Pancreas (tissue), 10 donors: ENCODE measurements around the gene FARP1. TPM values are rescaled to one million over a fixed set of nuclear protein-coding genes. Genes with fewer than 3 reads are reported as not detected.

Experiments
- ATAC-seq, 4 donors: fragments of 200-7000 bp; cut with Tn5 transposase; one replicate each; pipeline versions ENCODE4 v1.8.0 to v1.9.1; 2020; ENCODE audit warnings: mild to moderate bottlenecking in 4 of 4, moderate library complexity in 4 of 4
- DNase-seq, 6 donors: peaks; one replicate each; pipeline ENCODE4 v3.0.0-alpha.2; 2020
- FAIRE-seq: peaks from 2 replicates; lab custom pipeline; 2012; peaks lifted over from hg19 to GRCh38; lab: Jason Lieb, UNC
- H3K27ac ChIP-seq, 4 donors: fragments of 200-600 bp; sonication (generic); 1 replicate in 3 of 4; 2 replicates in 1 of 4; pipeline versions ENCODE4 v1.5.0 to v1.8.0; 2020
- H3K27me3 ChIP-seq, 4 donors: fragments of 200-600 bp; one replicate each; pipeline ENCODE4 v1.8.0; 2021
- H3K36me3 ChIP-seq, 3 donors: fragments of 200-600 bp; sonication (generic) in 1 of 3; one replicate each; pipeline versions ENCODE4 v1.5.0 to v1.8.0; 2020 to 2021
- H3K4me1 ChIP-seq, 3 donors: fragments of 200-600 bp; one replicate each; pipeline ENCODE4 v1.8.0; 2021
- H3K4me3 ChIP-seq, 4 donors: fragments of 200-600 bp; sonication (generic) in 2 of 4; one replicate each; pipeline versions ENCODE4 v1.5.0 to v1.8.0; 2020 to 2021
- H3K9me3 ChIP-seq, 4 donors: fragments of 200-600 bp; one replicate each; pipeline ENCODE4 v1.8.0; 2021
- WGBS, 2 donors: extraction: QIAGEN DNeasy Blood & Tissue Kit; methylation state at CpG; one replicate each; pipeline ENCODE4 v1.1.7; 2013; 5-methylcytosine and 5-hydroxymethylcytosine counted together
- intact Hi-C, 3 donors: fragments of 100-400 bp; cut with DNase I; formaldehyde crosslinking; loops; one replicate each; pipeline versions ENCODE4 v1.11.1 to v1.14.2; 2022
- polyA plus RNA-seq, 2 donors: library from polyadenylated mRNA; stranded (reverse); fragments of 200-250 nt; gene quantifications; one replicate each; pipeline ENCODE4 v1.2.3, GENCODE V29; 2013
- total RNA-seq, 6 donors: library from RNA; stranded (reverse); fragmentation: NEBNext Ultra II Directional in 4 of 6; extraction: Animal tissue kit (Norgen Biotek cat#: 25700) in 4 of 6; gene quantifications; one replicate each; pipeline versions ENCODE4 v1.2.1 to v1.2.4, GENCODE V29; 2021 to 2023
- TF ChIP-seq, protein P1 (sequence below), 4 donors: fragments of 200-600 bp; sonication (generic) in 3 of 4; IDR thresholded peaks; one replicate each; pipeline versions ENCODE4 v1.5.0 to v1.8.0; 2021; ENCODE audit warnings: antibody characterized with exemption in 4 of 4
- donor health status: healthy with polysubstance abuse.
- donor health status: DM: no; HTN: no; CAD: no; lungs with moderate emphysema.
- donor health status: DM: no; HTN: no; CAD: no.
- donor health status: control.
- donor health status: control.
- donor health status: Bipolar disorder and iron deficiency.
- donor health status: DM: yes; HTN: yes; CAD: no.
- donor health status: DM: no; HTN: no; CAD: no.
- donor health status: DM: no; HTN: no; CAD: no.
- donor health status: DM: yes; HTN: yes; CAD: no.

The FARP1 gene
- total and polyA plus RNA-seq, 8 donors: 30.8 to 95.1 (median 56.0) TPM

DNA sequence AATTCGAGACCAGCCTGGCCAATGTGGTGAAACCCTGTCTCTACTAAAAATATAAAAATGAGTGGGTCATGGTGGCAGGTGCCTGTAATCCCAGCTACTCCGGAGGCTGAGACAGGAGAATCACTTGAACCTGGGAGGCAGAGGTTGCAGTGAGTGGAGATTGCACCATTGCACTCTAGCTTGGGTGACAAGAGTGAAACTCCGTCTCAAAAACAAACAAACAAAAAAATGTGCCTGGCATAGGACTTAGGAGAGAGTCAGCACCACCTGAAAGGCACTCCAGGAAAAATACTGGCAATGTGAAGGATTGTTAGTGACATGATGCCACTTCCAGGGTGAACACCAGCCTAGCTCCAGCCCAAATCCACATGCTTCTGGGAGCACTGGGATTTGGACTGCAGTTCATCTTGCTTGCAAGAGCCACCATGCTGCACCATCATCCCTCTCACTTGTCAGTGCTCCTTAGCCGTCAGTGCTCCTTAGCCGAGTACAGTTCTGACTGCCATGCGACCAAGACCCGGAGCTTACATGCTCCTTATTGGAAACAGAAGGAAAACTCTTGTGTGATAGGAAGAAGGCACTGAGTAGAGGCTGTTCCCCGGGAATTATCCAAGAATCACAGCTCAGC, 179.3 kb downstream of the FARP1 start:
- Histone ChIP-seq H3K36me3 (no peaks in the 10 kb centered on the region), H3K27ac (no peak overlapping the region), H3K27me3 (no peaks in the 10 kb centered on the region), H3K4me1 (no peaks in the 10 kb centered on the region), H3K4me3 (no peak overlapping the region), H3K9me3 (no peaks in the 10 kb centered on the region)
- DNase-seq (no peak), FAIRE-seq (no peak), ATAC-seq (no peak)
- intact Hi-C loops: no loop called here
- TF ChIP-seq, protein P1, sequence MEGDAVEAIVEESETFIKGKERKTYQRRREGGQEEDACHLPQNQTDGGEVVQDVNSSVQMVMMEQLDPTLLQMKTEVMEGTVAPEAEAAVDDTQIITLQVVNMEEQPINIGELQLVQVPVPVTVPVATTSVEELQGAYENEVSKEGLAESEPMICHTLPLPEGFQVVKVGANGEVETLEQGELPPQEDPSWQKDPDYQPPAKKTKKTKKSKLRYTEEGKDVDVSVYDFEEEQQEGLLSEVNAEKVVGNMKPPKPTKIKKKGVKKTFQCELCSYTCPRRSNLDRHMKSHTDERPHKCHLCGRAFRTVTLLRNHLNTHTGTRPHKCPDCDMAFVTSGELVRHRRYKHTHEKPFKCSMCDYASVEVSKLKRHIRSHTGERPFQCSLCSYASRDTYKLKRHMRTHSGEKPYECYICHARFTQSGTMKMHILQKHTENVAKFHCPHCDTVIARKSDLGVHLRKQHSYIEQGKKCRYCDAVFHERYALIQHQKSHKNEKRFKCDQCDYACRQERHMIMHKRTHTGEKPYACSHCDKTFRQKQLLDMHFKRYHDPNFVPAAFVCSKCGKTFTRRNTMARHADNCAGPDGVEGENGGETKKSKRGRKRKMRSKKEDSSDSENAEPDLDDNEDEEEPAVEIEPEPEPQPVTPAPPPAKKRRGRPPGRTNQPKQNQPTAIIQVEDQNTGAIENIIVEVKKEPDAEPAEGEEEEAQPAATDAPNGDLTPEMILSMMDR (IDR thresholded peaks at IDR 0.05): no peak
- WGBS, 2 donors: 79 to 80% methylated on average over 8 of the region's 8 CpGs

DNA sequence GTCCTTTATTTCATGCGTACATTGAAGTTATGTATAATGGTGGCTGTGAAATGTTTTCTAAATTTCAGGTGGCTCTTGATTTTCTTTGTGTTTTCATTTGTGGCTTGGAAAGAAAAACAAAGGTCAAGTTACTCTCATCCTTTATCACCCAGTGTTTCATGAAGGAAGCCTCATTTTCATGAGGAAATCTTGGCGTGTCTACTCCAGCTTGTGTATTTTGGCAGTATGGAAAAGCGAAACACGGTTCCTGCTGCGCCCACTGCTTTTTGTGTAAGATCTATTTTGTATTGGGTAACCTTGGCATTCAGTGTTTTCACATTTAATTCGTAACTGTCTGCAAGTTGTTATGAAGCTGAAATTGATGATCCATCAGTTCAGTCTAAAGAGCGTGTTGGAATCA, 181.2 kb downstream of the FARP1 start:
- TF ChIP-seq, protein P1 (IDR thresholded peaks at IDR 0.05): no peak
- Histone ChIP-seq H3K4me3 (no peak overlapping the region), H3K36me3 (no peaks in the 10 kb centered on the region), H3K27me3 (no peaks in the 10 kb centered on the region), H3K4me1 (peaks cover 0 to 5% (median 0%) of the 10 kb centered on the region in 3 donors), H3K27ac (no peak overlapping the region), H3K9me3 (no peaks in the 10 kb centered on the region)
- no peak for ATAC-seq
- DNase-seq: no peak
- intact Hi-C loops: no loop called here
- no peak for FAIRE-seq
- 77 to 79% methylated on average over 7 of the region's 7 CpGs for WGBS, 2 donors

DNA sequence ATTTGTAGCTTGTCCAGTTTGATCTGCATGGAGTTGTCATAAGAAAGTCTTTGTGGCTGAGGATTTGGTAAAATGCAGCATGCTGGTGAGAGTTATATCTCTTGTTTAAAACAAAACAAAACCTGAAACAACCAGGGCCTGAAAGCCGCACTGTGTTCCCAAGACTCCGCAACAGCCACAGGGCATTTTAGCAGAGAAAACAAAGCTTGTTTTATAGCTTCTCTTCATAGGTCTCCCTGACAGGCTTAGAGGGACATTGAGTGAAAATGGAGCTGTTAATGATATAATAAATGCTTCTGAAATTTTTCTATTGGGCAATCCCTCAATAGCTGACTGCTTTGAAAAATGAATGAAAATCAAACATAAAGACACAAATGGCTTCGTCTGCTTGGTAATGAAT, 182.8 kb downstream of the FARP1 start:
- H3K9me3 ChIP-seq: no peaks in the 10 kb centered on the region
- intact Hi-C loops: no loop called here
- peak in 1 of 4 donors; percentile 39 for ATAC-seq
- no peak overlapping the region for H3K4me3 ChIP-seq
- no peak overlapping the region for H3K27ac ChIP-seq
- TF ChIP-seq, protein P1 (IDR thresholded peaks at IDR 0.05): no peak
- no peaks in the 10 kb centered on the region for H3K27me3 ChIP-seq
- no peak for FAIRE-seq
- no peaks in the 10 kb centered on the region for H3K36me3 ChIP-seq
- WGBS, 2 donors: 66 to 67% methylated on average over 3 of the region's 3 CpGs
- no peak for DNase-seq
- peaks cover 0 to 5% (median 0%) of the 10 kb centered on the region in 3 donors for H3K4me1 ChIP-seq

DNA sequence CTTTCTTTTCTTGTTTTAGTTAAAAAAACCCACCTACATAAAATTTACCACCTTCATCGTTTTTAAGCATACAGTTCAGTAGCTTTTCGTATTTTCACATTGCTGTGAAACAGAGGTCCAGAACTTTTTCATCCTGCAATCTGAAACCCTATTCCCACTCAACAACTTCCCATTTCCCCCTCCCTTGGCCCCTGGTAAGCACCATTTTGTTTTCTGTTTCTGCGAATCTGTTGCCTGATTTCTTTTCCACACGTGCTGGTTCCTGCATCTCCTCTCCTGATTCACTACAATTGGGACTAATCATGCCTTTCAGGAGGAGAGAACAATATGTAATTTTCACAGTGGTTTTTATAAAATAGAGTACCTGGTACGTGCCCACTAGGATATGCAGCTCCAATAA, 183.4 kb downstream of the FARP1 start:
- H3K27me3 ChIP-seq: no peaks in the 10 kb centered on the region
- ATAC-seq: no peak
- WGBS, 2 donors: 84 to 86% methylated on average over 5 of the region's 5 CpGs
- H3K27ac ChIP-seq: no peak overlapping the region
- H3K9me3 ChIP-seq: no peaks in the 10 kb centered on the region
- H3K4me3 ChIP-seq: no peak overlapping the region
- H3K4me1 ChIP-seq: peaks cover 0 to 5% (median 0%) of the 10 kb centered on the region in 3 donors
- intact Hi-C loops: no loop called here
- DNase-seq: no peak
- TF ChIP-seq, protein P1 (IDR thresholded peaks at IDR 0.05): no peak
- H3K36me3 ChIP-seq: no peaks in the 10 kb centered on the region
- no peak for FAIRE-seq
